T-helper 17 cell (primary cell): ENCODE results near the gene MRPS27. TPM values are rescaled to one million over a fixed set of nuclear protein-coding genes. Genes with fewer than 3 reads are reported as not detected.
A peak's percentile ranks its signal among the peaks of the same experiment; 100 is the strongest.

Experiments used
- ATAC-seq: fragments of 150-1000 bp; cut with Tn5 transposase; 2 replicates; pipeline ENCODE4 v1.10.0; 2021; ENCODE audit warnings: mild to moderate bottlenecking, moderate library complexity
- DNase-seq, 3 donors: peaks; one replicate each; pipeline versions ENCODE4 v3.0.0 to v3.0.0-alpha.2; 2020 to 2021
- H3K9me3 ChIP-seq: one replicate; pipeline ENCODE4 v1.7.0; 2013; ENCODE audit warnings: low read length, mild to moderate bottlenecking; ENCODE audit not compliant: control insufficient read depth, poor library complexity, severe bottlenecking
- H3K27ac Mint-ChIP-seq: one replicate; pipeline ENCODE4 v1.8.0; 2022; ENCODE audit warnings: mild to moderate bottlenecking, moderate library complexity, mixed read lengths
- H3K27me3 Mint-ChIP-seq: one replicate; pipeline ENCODE4 v1.8.0; 2022; ENCODE audit warnings: mixed read lengths
- H3K36me3 Mint-ChIP-seq: one replicate; pipeline ENCODE4 v1.8.0; 2022; ENCODE audit warnings: low read depth, mixed read lengths
- H3K4me1 Mint-ChIP-seq: one replicate; pipeline ENCODE4 v1.8.0; 2022; ENCODE audit warnings: mild to moderate bottlenecking, mixed read lengths
- H3K4me3 Mint-ChIP-seq: one replicate; pipeline ENCODE4 v1.8.0; 2022; ENCODE audit warnings: mild to moderate bottlenecking, moderate library complexity, mixed read lengths
- total RNA-seq, 4 donors: library from RNA in 2 of 4; stranded (reverse) in 2 of 4; gene quantifications; one replicate each; pipeline ENCODE4 v1.2.3 and lab custom pipeline; 2022 to 2026

The MRPS27 gene
- total RNA-seq, 2 donors from 2014 or later, result 37.8 to 39.3 TPM

GRCh38 chr5:72276219-72276752 is 43.8 kb downstream of the MRPS27 start:
- ATAC-seq (no peak), DNase-seq (no peak)
- H3K4me3 Mint-ChIP-seq, result no peak overlapping the region
- H3K27me3 Mint-ChIP-seq, result no peaks in the 10 kb centered on the region
- no peaks in the 10 kb centered on the region for H3K9me3 ChIP-seq
- H3K27ac Mint-ChIP-seq, result no peak overlapping the region
- H3K36me3 Mint-ChIP-seq, result peaks cover 14% of the 10 kb centered on the region
- H3K4me1 Mint-ChIP-seq, result peaks cover 12% of the 10 kb centered on the region

GRCh38 chr5:72273547-72273946 is 46.5 kb downstream of the MRPS27 start:
- H3K27me3 Mint-ChIP-seq, result no peaks in the 10 kb centered on the region

GRCh38 chr5:72272398-72272797 is 47.6 kb downstream of the MRPS27 start:
- H3K4me3 Mint-ChIP-seq, result no peak overlapping the region
- no peak overlapping the region for H3K27ac Mint-ChIP-seq
- H3K9me3 ChIP-seq, result no peaks in the 10 kb centered on the region
- DNase-seq (no peak), ATAC-seq (no peak)
- H3K4me1 Mint-ChIP-seq, result peaks cover 12% of the 10 kb centered on the region
- H3K36me3 Mint-ChIP-seq, result peaks cover 7% of the 10 kb centered on the region
- no peaks in the 10 kb centered on the region for H3K27me3 Mint-ChIP-seq

More at GRCh38 chr5:72273547-72273946, 46.5 kb downstream of the MRPS27 start:
- H3K9me3 ChIP-seq, result no peaks in the 10 kb centered on the region
- no peak for ATAC-seq
- peaks cover 10% of the 10 kb centered on the region for H3K36me3 Mint-ChIP-seq
- H3K27ac Mint-ChIP-seq, result no peak overlapping the region
- no peak for DNase-seq
- peaks cover 10% of the 10 kb centered on the region for H3K4me1 Mint-ChIP-seq
- H3K4me3 Mint-ChIP-seq, result no peak overlapping the region

GRCh38 chr5:72271702-72272101 is 48.3 kb downstream of the MRPS27 start:
- ATAC-seq (no peak), DNase-seq (no peak)
- Mint-ChIP-seq H3K4me3 (no peak overlapping the region), H3K4me1 (peaks cover 10% of the 10 kb centered on the region), H3K27me3 (no peaks in the 10 kb centered on the region), H3K36me3 (peaks cover 3% of the 10 kb centered on the region), H3K27ac (no peak overlapping the region)
- no peaks in the 10 kb centered on the region for H3K9me3 ChIP-seq

GRCh38 chr5:72270037-72270436 is 50.0 kb downstream of the MRPS27 start:
- DNase-seq (no peak), ATAC-seq (no peak)
- H3K27me3 Mint-ChIP-seq, result no peaks in the 10 kb centered on the region
- no peak overlapping the region for H3K4me3 Mint-ChIP-seq
- H3K36me3 Mint-ChIP-seq, result no peaks in the 10 kb centered on the region
- no peak overlapping the region for H3K27ac Mint-ChIP-seq
- peaks cover 3% of the 10 kb centered on the region for H3K4me1 Mint-ChIP-seq
- H3K9me3 ChIP-seq, result no peaks in the 10 kb centered on the region

- no peaks in the 10 kb centered on the region for H3K27me3 Mint-ChIP-seq
- H3K36me3 Mint-ChIP-seq, result peaks cover 2% of the 10 kb centered on the region
- H3K9me3 ChIP-seq, result no peaks in the 10 kb centered on the region
- peaks cover 7% of the 10 kb centered on the region for H3K4me1 Mint-ChIP-seq
- ATAC-seq, result no peak
- no peak overlapping the region for H3K4me3 Mint-ChIP-seq
- peak overlapping the region; percentile 19 for H3K27ac Mint-ChIP-seq
- no peak for DNase-seq
These were observed 50.6 kb downstream of the MRPS27 start for GRCh38 chr5:72269411-72269780.

- H3K27ac Mint-ChIP-seq, result peak overlapping the region; percentile 19
- ATAC-seq, result no peak
- H3K4me1 Mint-ChIP-seq, result peaks cover 8% of the 10 kb centered on the region
- H3K27me3 Mint-ChIP-seq, result no peaks in the 10 kb centered on the region
- peak in 1 of 3 donors; percentile 16 for DNase-seq
- no peaks in the 10 kb centered on the region for H3K9me3 ChIP-seq
- no peak overlapping the region for H3K4me3 Mint-ChIP-seq
- H3K36me3 Mint-ChIP-seq, result peaks cover 2% of the 10 kb centered on the region
These were observed 51.2 kb downstream of the MRPS27 start for GRCh38 chr5:72268753-72269410.

- H3K4me1 Mint-ChIP-seq, result peaks cover 8% of the 10 kb centered on the region
- no peak overlapping the region for H3K4me3 Mint-ChIP-seq
- ATAC-seq, result no peak
- no peak for DNase-seq
- H3K9me3 ChIP-seq, result no peaks in the 10 kb centered on the region
- H3K27ac Mint-ChIP-seq, result no peak overlapping the region
- H3K27me3 Mint-ChIP-seq, result no peaks in the 10 kb centered on the region
- H3K36me3 Mint-ChIP-seq, result peaks cover 2% of the 10 kb centered on the region
These were observed 51.8 kb downstream of the MRPS27 start for GRCh38 chr5:72268260-72268659.

GRCh38 chr5:72267685-72268084 is 52.4 kb downstream of the MRPS27 start:
- no peaks in the 10 kb centered on the region for H3K27me3 Mint-ChIP-seq
- H3K27ac Mint-ChIP-seq, result no peak overlapping the region
- H3K9me3 ChIP-seq, result no peaks in the 10 kb centered on the region
- ATAC-seq (no peak), DNase-seq (no peak)
- no peak overlapping the region for H3K4me3 Mint-ChIP-seq
- H3K4me1 Mint-ChIP-seq, result peaks cover 8% of the 10 kb centered on the region
- peaks cover 2% of the 10 kb centered on the region for H3K36me3 Mint-ChIP-seq

- ATAC-seq (no peak), DNase-seq (no peak)
- no peak overlapping the region for H3K4me3 Mint-ChIP-seq
- no peak overlapping the region for H3K27ac Mint-ChIP-seq
- no peaks in the 10 kb centered on the region for H3K27me3 Mint-ChIP-seq
- peaks cover 2% of the 10 kb centered on the region for H3K36me3 Mint-ChIP-seq
- H3K9me3 ChIP-seq, result no peaks in the 10 kb centered on the region
- H3K4me1 Mint-ChIP-seq, result peaks cover 8% of the 10 kb centered on the region
These were observed 53.2 kb downstream of the MRPS27 start for GRCh38 chr5:72266862-72267261.

- peaks cover 2% of the 10 kb centered on the region for H3K36me3 Mint-ChIP-seq
- DNase-seq (no peak), ATAC-seq (no peak)
- H3K4me3 Mint-ChIP-seq, result no peak overlapping the region
- no peaks in the 10 kb centered on the region for H3K27me3 Mint-ChIP-seq
- H3K27ac Mint-ChIP-seq, result no peak overlapping the region
- H3K9me3 ChIP-seq, result no peaks in the 10 kb centered on the region
- H3K4me1 Mint-ChIP-seq, result peaks cover 8% of the 10 kb centered on the region
These were observed 54.8 kb downstream of the MRPS27 start for GRCh38 chr5:72265032-72265877.

GRCh38 chr5:72256536-72256935 is 63.5 kb downstream of the MRPS27 start:
- peaks cover 6% of the 10 kb centered on the region for H3K4me1 Mint-ChIP-seq
- ATAC-seq, result no peak
- no peak for DNase-seq
- H3K9me3 ChIP-seq, result no peaks in the 10 kb centered on the region
- no peak overlapping the region for H3K4me3 Mint-ChIP-seq
- H3K27ac Mint-ChIP-seq, result no peak overlapping the region
- H3K27me3 Mint-ChIP-seq, result no peaks in the 10 kb centered on the region
- H3K36me3 Mint-ChIP-seq, result peaks cover 5% of the 10 kb centered on the region

- peaks cover 10% of the 10 kb centered on the region for H3K4me1 Mint-ChIP-seq
- no peaks in the 10 kb centered on the region for H3K27me3 Mint-ChIP-seq
- H3K36me3 Mint-ChIP-seq, result peaks cover 5% of the 10 kb centered on the region
- no peaks in the 10 kb centered on the region for H3K9me3 ChIP-seq
- no peak overlapping the region for H3K27ac Mint-ChIP-seq
- DNase-seq (no peak), ATAC-seq (no peak)
- no peak overlapping the region for H3K4me3 Mint-ChIP-seq
These were observed 64.4 kb downstream of the MRPS27 start for GRCh38 chr5:72255670-72256069.
